ENCODE results near the gene RAI1.

The RAI1 gene

DNA sequence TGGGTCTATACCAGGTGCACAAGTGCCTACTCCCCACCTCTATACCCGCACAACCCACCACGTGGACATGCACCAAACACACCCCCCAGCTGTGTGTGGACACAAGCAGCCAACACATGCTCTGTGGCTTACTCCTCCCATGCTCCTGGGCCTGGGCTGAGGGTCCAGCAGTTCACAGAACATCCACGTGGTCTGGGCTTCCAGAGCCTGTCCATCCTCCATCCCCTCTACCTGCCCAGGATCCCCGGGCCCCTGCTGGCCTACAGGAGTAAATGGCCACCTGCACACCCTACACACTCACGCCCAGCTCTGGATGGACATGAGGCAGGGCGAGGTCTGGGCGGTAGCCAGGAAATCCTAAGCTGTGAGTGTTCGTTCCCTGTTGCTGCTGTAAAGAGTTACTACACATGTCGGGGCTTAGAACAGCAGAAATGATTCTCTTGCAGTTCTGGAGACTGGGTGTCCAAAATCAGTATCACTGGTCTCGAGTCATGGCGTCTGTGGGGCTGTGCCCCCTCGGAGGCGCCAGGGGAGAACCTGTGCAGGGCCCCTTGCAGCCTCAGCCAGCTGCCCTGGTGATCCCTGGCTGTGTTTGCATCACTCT is 15.0 kb upstream of the RAI1 start:
- TF ChIP-seq, protein P1, sequence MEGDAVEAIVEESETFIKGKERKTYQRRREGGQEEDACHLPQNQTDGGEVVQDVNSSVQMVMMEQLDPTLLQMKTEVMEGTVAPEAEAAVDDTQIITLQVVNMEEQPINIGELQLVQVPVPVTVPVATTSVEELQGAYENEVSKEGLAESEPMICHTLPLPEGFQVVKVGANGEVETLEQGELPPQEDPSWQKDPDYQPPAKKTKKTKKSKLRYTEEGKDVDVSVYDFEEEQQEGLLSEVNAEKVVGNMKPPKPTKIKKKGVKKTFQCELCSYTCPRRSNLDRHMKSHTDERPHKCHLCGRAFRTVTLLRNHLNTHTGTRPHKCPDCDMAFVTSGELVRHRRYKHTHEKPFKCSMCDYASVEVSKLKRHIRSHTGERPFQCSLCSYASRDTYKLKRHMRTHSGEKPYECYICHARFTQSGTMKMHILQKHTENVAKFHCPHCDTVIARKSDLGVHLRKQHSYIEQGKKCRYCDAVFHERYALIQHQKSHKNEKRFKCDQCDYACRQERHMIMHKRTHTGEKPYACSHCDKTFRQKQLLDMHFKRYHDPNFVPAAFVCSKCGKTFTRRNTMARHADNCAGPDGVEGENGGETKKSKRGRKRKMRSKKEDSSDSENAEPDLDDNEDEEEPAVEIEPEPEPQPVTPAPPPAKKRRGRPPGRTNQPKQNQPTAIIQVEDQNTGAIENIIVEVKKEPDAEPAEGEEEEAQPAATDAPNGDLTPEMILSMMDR (IDR thresholded peaks at IDR 0.05; ENCODE audit: low read length, missing control alignments): no peak
- no peak overlapping the region for H3K4me3 ChIP-seq (replicated peaks; ENCODE audit: low read depth, low read length)
- peak; percentile 55 for DNase-seq (ENCODE audit: low read depth)

GRCh38 chr17:17667231-17667630 is 14.0 kb upstream of the RAI1 start:
- DNase-seq (ENCODE audit: low read depth): no peak
- TF ChIP-seq, protein P1 (IDR thresholded peaks at IDR 0.05; ENCODE audit: low read length, missing control alignments): no peak
- H3K4me3 ChIP-seq (replicated peaks; ENCODE audit: low read depth, low read length): no peak overlapping the region

DNA sequence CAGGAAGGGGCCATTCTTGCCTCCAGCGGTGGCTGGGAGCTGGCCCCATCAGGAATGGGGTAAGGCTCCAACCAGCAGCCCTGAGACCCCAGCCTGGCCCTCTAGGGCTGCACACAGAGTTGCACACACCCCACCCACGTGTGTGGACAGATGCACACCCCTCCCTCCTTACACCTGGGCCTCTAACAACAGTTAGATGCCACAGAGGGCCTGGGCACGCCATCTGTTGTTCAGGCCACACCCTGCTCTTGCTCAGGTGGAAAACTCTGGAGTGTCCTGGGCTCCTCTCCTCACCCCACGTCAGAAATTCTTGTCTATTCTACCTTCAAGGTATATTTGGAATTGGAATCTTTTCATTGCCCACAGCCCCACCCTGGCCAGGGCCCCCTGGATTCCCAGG is 13.3 kb upstream of the RAI1 start:
- TF ChIP-seq, protein P1 (IDR thresholded peaks at IDR 0.05; ENCODE audit: low read length, missing control alignments): no peak
- no peak overlapping the region for H3K4me3 ChIP-seq (replicated peaks; ENCODE audit: low read depth, low read length)
- DNase-seq (ENCODE audit: low read depth): no peak

DNA sequence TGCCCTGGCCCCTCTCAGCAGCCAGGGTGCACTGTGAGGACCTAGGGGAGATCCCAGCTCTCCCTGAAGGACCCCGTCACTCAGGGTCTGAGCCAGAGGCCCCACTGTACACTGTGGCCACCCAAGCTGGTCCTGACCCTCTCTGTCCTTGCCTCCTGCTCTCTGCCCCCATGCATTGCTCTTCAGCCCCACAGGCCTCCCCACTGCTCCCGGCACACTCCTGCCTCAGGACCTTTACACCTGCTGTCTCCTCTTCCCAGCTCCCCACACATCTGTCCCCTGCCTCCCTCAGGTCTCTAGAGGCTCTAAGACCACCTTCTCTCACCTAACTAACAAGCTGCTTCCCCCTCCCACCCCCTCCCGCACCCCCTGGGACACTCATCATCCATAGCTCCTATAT is 12.9 kb upstream of the RAI1 start:
- no peak for DNase-seq (ENCODE audit: low read depth)
- TF ChIP-seq, protein P1 (IDR thresholded peaks at IDR 0.05; ENCODE audit: low read length, missing control alignments): no peak

GRCh38 chr17:17668775-17669579 is 12.3 kb upstream of the RAI1 start:
- TF ChIP-seq, protein P1 (IDR thresholded peaks at IDR 0.05; ENCODE audit: low read length, missing control alignments): no peak
- no peak for DNase-seq (ENCODE audit: low read depth)
- no peak overlapping the region for H3K4me3 ChIP-seq (replicated peaks; ENCODE audit: low read depth, low read length)

More for the DNA sequence above, 12.9 kb upstream of the RAI1 start:
- H3K4me3 ChIP-seq (replicated peaks; ENCODE audit: low read depth, low read length): no peak overlapping the region

GRCh38 chr17:17669580-17670235 is 11.6 kb upstream of the RAI1 start:
- TF ChIP-seq, protein P1 (IDR thresholded peaks at IDR 0.05; ENCODE audit: low read length, missing control alignments): no peak
- DNase-seq (ENCODE audit: low read depth): no peak
- no peak overlapping the region for H3K4me3 ChIP-seq (replicated peaks; ENCODE audit: low read depth, low read length)
